Tibial artery (tissue), 4 donors: Measurements from ENCODE around the gene MAGI3.
"Not testable (repeated sequence)": the region's sequence is repeated elsewhere in the genome, so short reads cannot be mapped to it uniquely, and the experiment has no call there.

Experiments
- DNase-seq, 2 donors: peaks; one replicate each; pipeline ENCODE4 v3.0.0-alpha.2; 2019
- H3K27ac ChIP-seq, 2 donors: fragments of 200-600 bp; sonication (generic) in 1 of 2; 1 replicate in 1 of 2; 2 replicates in 1 of 2; pipeline ENCODE4 v1.5.1; 2018 to 2019; ENCODE audit warnings: mild to moderate bottlenecking in 1 of 2
- H3K27me3 ChIP-seq, 2 donors: fragments of 200-600 bp; sonication (generic) in 1 of 2; one replicate each; pipeline versions ENCODE4 v1.5.1 to v1.6.0; 2016 to 2019
- H3K36me3 ChIP-seq, 3 donors: fragments of 200-600 bp; sonication (generic) in 2 of 3; one replicate each; pipeline ENCODE4 v1.5.1; 2016 to 2019; ENCODE audit warnings: mild to moderate bottlenecking in 2 of 3
- H3K4me1 ChIP-seq, 4 donors: fragments of 200-600 bp; sonication (generic) in 2 of 4; 1 replicate in 3 of 4; 2 replicates in 1 of 4; pipeline ENCODE4 v1.5.1; 2016 to 2019
- H3K4me3 ChIP-seq, 2 donors: fragments of 200-600 bp; sonication (generic) in 1 of 2; 1 replicate in 1 of 2; 2 replicates in 1 of 2; pipeline ENCODE4 v1.5.1; 2018 to 2019; ENCODE audit warnings: mild to moderate bottlenecking in 2 of 2
- H3K9me3 ChIP-seq, 3 donors: fragments of 200-600 bp; sonication (generic) in 1 of 3; one replicate each; pipeline ENCODE4 v1.5.1; 2016 to 2019
- CTCF ChIP-seq, 2 experiments: fragments of 200-600 bp in 1 of 2; fragments of 450-650 bp in 1 of 2; IDR thresholded peaks; one replicate each; pipeline ENCODE4 v1.5.1; 2017 to 2019; ENCODE audit warnings: antibody characterized with exemption in 2 of 2, mild to moderate bottlenecking in 1 of 2, moderate library complexity in 1 of 2
- intact Hi-C: fragments of 100-400 bp; cut with DNase I; formaldehyde crosslinking; loops from one replicate; pipeline ENCODE4 v1.15.0; 2023; ENCODE audit warnings: low total_unique reads

MAGI3 gene

GRCh38 chr1:113401067-113401466 is 10.8 kb downstream of the MAGI3 start:
- H3K27ac ChIP-seq = no peak overlapping the region
- intact Hi-C loops = no loop called here

GRCh38 chr1:113401728-113402127 is 11.4 kb downstream of the MAGI3 start:
- DNase-seq = no peak
- intact Hi-C loops = no loop called here
- Histone ChIP-seq H3K9me3 (no peaks in the 10 kb centered on the region), H3K36me3 (no peaks in the 10 kb centered on the region), H3K27ac (no peak overlapping the region), H3K27me3 (no peaks in the 10 kb centered on the region), H3K4me1 (peaks cover 0 to 1% (median 0%) of the 10 kb centered on the region in 4 donors), H3K4me3 (no peak overlapping the region)
- TF ChIP-seq CTCF (IDR thresholded peaks at IDR 0.05) = no peak

More at GRCh38 chr1:113401067-113401466, 10.8 kb downstream of the MAGI3 start:
- Histone ChIP-seq H3K36me3 (no peaks in the 10 kb centered on the region), H3K27me3 (no peaks in the 10 kb centered on the region), H3K9me3 (no peaks in the 10 kb centered on the region), H3K4me1 (no peaks in the 10 kb centered on the region), H3K4me3 (no peak overlapping the region)
- DNase-seq = no peak
- TF ChIP-seq CTCF (IDR thresholded peaks at IDR 0.05) = no peak

- Histone ChIP-seq H3K27ac (no peak overlapping the region), H3K4me1 (peaks cover 0 to 13% (median 2%) of the 10 kb centered on the region in 4 donors), H3K27me3 (no peaks in the 10 kb centered on the region), H3K36me3 (no peaks in the 10 kb centered on the region), H3K9me3 (no peaks in the 10 kb centered on the region), H3K4me3 (no peak overlapping the region)
- no peak for TF ChIP-seq CTCF (IDR thresholded peaks at IDR 0.05)
- intact Hi-C loops = no loop called here
- no peak for DNase-seq
Observed at GRCh38 chr1:113403065-113403464, 12.8 kb downstream of the MAGI3 start.

- H3K27ac ChIP-seq = no peak overlapping the region
- intact Hi-C loops = no loop called here
- no peak for DNase-seq
- H3K27me3 ChIP-seq = no peaks in the 10 kb centered on the region
- H3K36me3 ChIP-seq = no peaks in the 10 kb centered on the region
- H3K9me3 ChIP-seq = no peaks in the 10 kb centered on the region
- H3K4me1 ChIP-seq = peaks cover 0 to 13% (median 2%) of the 10 kb centered on the region in 4 donors
- no peak for TF ChIP-seq CTCF (IDR thresholded peaks at IDR 0.05)
- H3K4me3 ChIP-seq = no peak overlapping the region
Observed at GRCh38 chr1:113405573-113405972, 15.3 kb downstream of the MAGI3 start.

- H3K27ac ChIP-seq, H3K27me3 ChIP-seq, DNase-seq, intact Hi-C loops, H3K4me3 ChIP-seq, H3K36me3 ChIP-seq, H3K9me3 ChIP-seq: not testable (repeated sequence)
- H3K4me1 ChIP-seq = peaks cover 0 to 13% (median 2%) of the 10 kb centered on the region in 4 donors
Observed at GRCh38 chr1:113406149-113406548, 15.8 kb downstream of the MAGI3 start.

- Histone ChIP-seq H3K27me3 (no peaks in the 10 kb centered on the region), H3K36me3 (no peaks in the 10 kb centered on the region), H3K9me3 (no peaks in the 10 kb centered on the region), H3K27ac (no peak overlapping the region), H3K4me3 (no peak overlapping the region), H3K4me1 (peaks cover 0 to 13% (median 2%) of the 10 kb centered on the region in 4 donors)
- intact Hi-C loops = no loop called here
- DNase-seq = no peak
- no peak for TF ChIP-seq CTCF (IDR thresholded peaks at IDR 0.05)
Observed at GRCh38 chr1:113409363-113409762, 19.0 kb downstream of the MAGI3 start.

- H3K4me1 ChIP-seq = peaks cover 0 to 11% (median 5%) of the 10 kb centered on the region in 4 donors
- H3K27ac ChIP-seq, DNase-seq, H3K9me3 ChIP-seq, intact Hi-C loops, H3K36me3 ChIP-seq, H3K4me3 ChIP-seq, H3K27me3 ChIP-seq: not testable (repeated sequence)
Observed at GRCh38 chr1:113412020-113412419, 21.7 kb downstream of the MAGI3 start.
